IMR-90 (cell line): ENCODE results near the gene PLPP7. TPM values are rescaled to one million over a fixed set of nuclear protein-coding genes. Genes with fewer than 3 reads are reported as not detected.

Experiments used
- ATAC-seq: fragments of 200-7000 bp; cut with Tn5 transposase; 2 replicates; pipeline ENCODE4 v1.9.1; 2020; ENCODE audit warnings: low read depth, mild to moderate bottlenecking, moderate library complexity
- BruUV-seq: library from RNA; stranded (reverse); fragments of 400-500 nt; replicated peaks from 2 replicates; lab custom pipeline; 2021; lab: Mats Ljungman, UMichigan
- CTCF ChIA-PET: fragments of 300-600 bp; formaldehyde crosslinking; extraction: SDS; loops from one replicate; lab custom pipeline; 2021; ENCODE audit warnings: antibody characterized with exemption; lab: Yijun Ruan, JAX
- POLR2A ChIA-PET: fragments of 300-600 bp; sonication (Branson Sonifier 250); formaldehyde crosslinking; loops from one replicate; lab custom pipeline; 2022; ENCODE audit warnings: antibody characterized with exemption; ENCODE audit not compliant: unreplicated experiment; lab: Charles Lee
- DNase-seq: peaks from one replicate; pipeline ENCODE4 v3.0.0; 2013
- H2AFZ ChIP-seq: replicated peaks from 2 replicates; pipeline ENCODE3; 2013; ENCODE audit warnings: low read length, mild to moderate bottlenecking; ENCODE audit not compliant: poor library complexity
- H2AK5ac ChIP-seq: 2 replicates; pipeline ENCODE4 v1.6.1; 2013; ENCODE audit warnings: low read depth, low read length, inconsistent platforms
- H2AK9ac ChIP-seq: replicated peaks from 2 replicates; pipeline ENCODE3; 2013; ENCODE audit warnings: mild to moderate bottlenecking, low read depth, low read length, moderate library complexity; ENCODE audit not compliant: poor library complexity
- H2BK120ac ChIP-seq: 2 replicates; pipeline ENCODE4 v1.6.1; 2013; ENCODE audit warnings: low read depth, low read length, inconsistent platforms
- H2BK15ac ChIP-seq: 3 replicates; pipeline ENCODE4 v1.6.1; 2013; ENCODE audit warnings: low read depth, low read length, inconsistent platforms
- H2BK20ac ChIP-seq: 2 replicates; pipeline ENCODE4 v1.6.1; 2013; ENCODE audit warnings: low read depth, mild to moderate bottlenecking, inconsistent platforms, low read length, moderate library complexity
- H2BK5ac ChIP-seq: 2 replicates; pipeline ENCODE4 v1.6.1; 2013; ENCODE audit warnings: mild to moderate bottlenecking, low read depth, low read length, inconsistent platforms; ENCODE audit not compliant: poor library complexity, severe bottlenecking
- H3K14ac ChIP-seq: replicated peaks from 2 replicates; pipeline ENCODE4 v1.6.1; 2013; ENCODE audit warnings: low read depth, low read length, inconsistent platforms
- H3K18ac ChIP-seq: 2 replicates; pipeline ENCODE4 v1.6.1; 2013; ENCODE audit warnings: low read depth, low read length, control low read depth
- H3K23ac ChIP-seq: 2 replicates; pipeline ENCODE4 v1.6.1; 2013; ENCODE audit warnings: low read depth, low read length, inconsistent platforms
- H3K27ac ChIP-seq: 2 replicates; pipeline ENCODE4 v1.5.1; 2013; ENCODE audit warnings: mild to moderate bottlenecking, control low read depth, low read length; ENCODE audit not compliant: insufficient read depth
- H3K27me3 ChIP-seq: 2 replicates; pipeline ENCODE4 v1.6.1; 2013; ENCODE audit warnings: low read length; ENCODE audit not compliant: control insufficient read depth, insufficient read depth
- H3K36me3 ChIP-seq: 2 replicates; pipeline ENCODE4 v1.6.1; 2013; ENCODE audit warnings: low read length, mixed read lengths; ENCODE audit not compliant: control insufficient read depth, insufficient read depth
- H3K4ac ChIP-seq: 2 replicates; pipeline ENCODE4 v1.6.1; 2013; ENCODE audit warnings: low read depth, low read length, inconsistent platforms
- H3K4me1 ChIP-seq: 2 replicates; pipeline ENCODE4 v1.6.1; 2013; ENCODE audit warnings: low read length, mixed read lengths; ENCODE audit not compliant: control insufficient read depth, insufficient read depth
- H3K4me2 ChIP-seq: 2 replicates; pipeline ENCODE4 v1.6.1; 2013; ENCODE audit warnings: low read depth, mild to moderate bottlenecking, control low read depth, low read length, moderate library complexity
- H3K4me3 ChIP-seq: 2 replicates; pipeline ENCODE4 v1.5.1; 2013; ENCODE audit warnings: low read depth, mild to moderate bottlenecking, control low read depth, low read length, moderate library complexity; ENCODE audit not compliant: insufficient read depth
- H3K56ac ChIP-seq: 2 replicates; pipeline ENCODE4 v1.6.1; 2013; ENCODE audit warnings: low read length, inconsistent platforms; ENCODE audit not compliant: insufficient read depth; ENCODE audit errors: extremely low read depth
- H3K79me1 ChIP-seq, 2 experiments: 2 replicates each; pipeline ENCODE4 v1.6.1; 2013; ENCODE audit warnings: low read length in 2 of 2, inconsistent platforms in 1 of 2, low read depth in 1 of 2
- H3K9ac ChIP-seq: 2 replicates; pipeline ENCODE4 v1.6.1; 2013; ENCODE audit warnings: low read depth, low read length, control low read depth
- H3K9me1 ChIP-seq: 2 replicates; pipeline ENCODE4 v1.6.1; 2013; ENCODE audit warnings: low read length, inconsistent platforms; ENCODE audit not compliant: insufficient read depth
- H3K9me3 ChIP-seq: 2 replicates; pipeline ENCODE4 v1.6.1; 2013; ENCODE audit warnings: low read length; ENCODE audit not compliant: control insufficient read depth, insufficient read depth
- H4K20me1 ChIP-seq: 2 replicates; pipeline ENCODE4 v1.6.1; 2013; ENCODE audit warnings: low read length, inconsistent platforms; ENCODE audit not compliant: insufficient read depth
- H4K5ac ChIP-seq: 2 replicates; pipeline ENCODE4 v1.6.1; 2013; ENCODE audit warnings: mild to moderate bottlenecking, low read depth, low read length, control low read depth
- H4K8ac ChIP-seq, 2 experiments: 2 replicates each; pipeline ENCODE4 v1.6.1; 2013; ENCODE audit warnings: low read depth in 2 of 2, low read length in 2 of 2, control low read depth in 1 of 2, inconsistent platforms in 1 of 2
- H4K91ac ChIP-seq: 2 replicates; pipeline ENCODE4 v1.6.1; 2013; ENCODE audit warnings: low read depth, low read length, inconsistent platforms; ENCODE audit not compliant: insufficient read depth
- BHLHE40 ChIP-seq: fragments of 150-350 bp; IDR thresholded peaks from 2 replicates; pipeline ENCODE4 v1.6.1; 2016; ENCODE audit warnings: mild to moderate bottlenecking, low read depth, low read length
- CEBPB ChIP-seq: IDR thresholded peaks from 2 replicates; pipeline ENCODE4 v1.6.1; 2012; ENCODE audit warnings: low read depth, low read length, improper control_type of control experiment
- CHD1 ChIP-seq: IDR thresholded peaks from 2 replicates; pipeline ENCODE4 v1.6.1; 2012; ENCODE audit warnings: low read depth, low read length, improper control_type of control experiment
- FOS ChIP-seq: fragments of 150-350 bp; IDR thresholded peaks from 2 replicates; pipeline ENCODE4 v1.6.1; 2016; ENCODE audit warnings: low read depth, low read length
- MAFK ChIP-seq: IDR thresholded peaks from 2 replicates; pipeline ENCODE4 v1.6.1; 2012; ENCODE audit warnings: low read depth, low read length, improper control_type of control experiment
- MAZ ChIP-seq: IDR thresholded peaks from 2 replicates; pipeline ENCODE4 v1.6.1; 2012; ENCODE audit warnings: low read depth, mild to moderate bottlenecking, low read length, improper control_type of control experiment, moderate library complexity, borderline replicate concordance
- MXI1 ChIP-seq: IDR thresholded peaks from 2 replicates; pipeline ENCODE4 v1.6.1; 2012; ENCODE audit warnings: low read depth, mild to moderate bottlenecking, low read length, moderate library complexity, borderline replicate concordance
- NFE2L2 ChIP-seq: fragments of 150-350 bp; IDR thresholded peaks from 2 replicates; pipeline ENCODE4 v1.6.1; 2016; ENCODE audit warnings: low read depth, mild to moderate bottlenecking, low read length
- POLR2A ChIP-seq: IDR thresholded peaks from 2 replicates; pipeline ENCODE4 v1.6.1; 2012; ENCODE audit warnings: mild to moderate bottlenecking, low read depth, low read length
- RAD21 ChIP-seq: IDR thresholded peaks from 2 replicates; pipeline ENCODE4 v1.6.1; 2012; ENCODE audit warnings: low read length, improper control_type of control experiment
- RFX5 ChIP-seq: IDR thresholded peaks from 2 replicates; pipeline ENCODE4 v1.8.0; 2012; ENCODE audit warnings: low read depth, mild to moderate bottlenecking, low read length, moderate library complexity
- USF2 ChIP-seq: fragments of 150-350 bp; IDR thresholded peaks from 2 replicates; pipeline ENCODE4 v1.6.1; 2017; ENCODE audit warnings: mild to moderate bottlenecking, antibody characterized with exemption, low read length, low read depth
- WGBS, 2 experiments: methylation state at CpG; one replicate each; pipeline versions ENCODE4 v1.1.5 to v1.1.7; 2013; ENCODE audit warnings: missing lambda C conversion rate in 2 of 2; ENCODE audit not compliant: insufficient read length in 1 of 2; ENCODE audit errors: extremely low coverage in 2 of 2; 5-methylcytosine and 5-hydroxymethylcytosine counted together
- dilution Hi-C: fragments of 300-500 bp; cut with HindIII; formaldehyde crosslinking; loops from one replicate; pipeline ENCODE4 v1.14.3; 2018; ENCODE audit warnings: low sequenced_read_pairs; ENCODE audit not compliant: unreplicated experiment
- in situ Hi-C: fragments of 300-500 bp; cut with MboI; formaldehyde crosslinking; loops from 3 replicates; pipeline ENCODE4 v1.14.3; 2019; ENCODE audit warnings: low sequenced_read_pairs, inconsistent platforms, mixed read lengths
- intact Hi-C: fragments of 100-400 bp; cut with micrococcal nuclease; formaldehyde crosslinking; loops from 2 replicates; pipeline ENCODE4 v1.10.0; 2022
- polyA plus RNA-seq, 3 experiments: library from polyadenylated mRNA; depleted of rRNA; stranded (reverse); fragments of >200 nt; gene quantifications; 2 replicates each; pipeline ENCODE4 v1.2.3, GENCODE V29; 2012; ENCODE audit warnings: low replicate concordance in 1 of 3
- total RNA-seq: library from RNA; depleted of rRNA; stranded (reverse); fragments of >200 nt; gene quantifications from 2 replicates; pipeline ENCODE4 v1.2.3, GENCODE V29; 2012

Gene PLPP7
- total and polyA plus RNA-seq, 2 of the 4 experiments (the other 2 are of a cell fraction): 0.54 to 1.2 TPM

GRCh38 chr9:131318231-131319085 is 28.9 kb downstream of the PLPP7 start:
- Histone ChIP-seq H4K8ac (no peak overlapping the region), H3K79me1 (no peaks in the 10 kb centered on the region), H3K56ac (no peak overlapping the region), H3K36me3 (no peaks in the 10 kb centered on the region), H4K5ac (no peak overlapping the region), H3K27me3 (peaks cover 8% of the 10 kb centered on the region; the same call in 1 of the 2 replicates), H2AK9ac (peak overlapping the region; percentile 50), H2AK5ac (no peak overlapping the region), H3K9ac (no peak overlapping the region), H3K9me3 (no peaks in the 10 kb centered on the region; the same call in 1 of the 2 replicates), H3K23ac (no peak overlapping the region), H3K27ac (no peak overlapping the region), H3K4ac (no peak overlapping the region), H2BK15ac (no peak overlapping the region), H2BK120ac (no peak overlapping the region), H3K4me1 (no peaks in the 10 kb centered on the region; the same call in 1 of the 2 replicates), H3K18ac (no peak overlapping the region), H2AFZ (peak overlapping the region; percentile 33), H3K9me1 (no peaks in the 10 kb centered on the region; the same call in 1 of the 2 replicates), H4K91ac (no peak overlapping the region), H3K4me3 (no peak overlapping the region), H3K14ac (no peak overlapping the region), H4K20me1 (no peaks in the 10 kb centered on the region), H3K4me2 (no peak overlapping the region), H2BK5ac (no peak overlapping the region), H2BK20ac (no peak overlapping the region)
- DNase-seq (no peak), ATAC-seq (no peak)
- intact Hi-C loops (no loop called here), in situ Hi-C loops (no loop called here), dilution Hi-C loops (no loop called here)
- no TSS peak for BruUV-seq
- ChIA-PET POLR2A (no interaction called here), CTCF (interaction anchor here (0.6 kb wide), 2 partner anchors 11 to 12 kb away, joined by 3 to 7 read pairs; no protein-coding TSS in a partner anchor)
- TF ChIP-seq CHD1 (no peak), RFX5 (no peak), CEBPB (no peak), FOS (no peak), USF2 (no peak), POLR2A (no peak), MXI1 (no peak), MAZ (no peak), NFE2L2 (no peak), RAD21 (no peak), BHLHE40 (no peak), MAFK (no peak)
- WGBS, 2 experiments: 68% methylated on average over 15 of the region's 23 CpGs; no CpG with 5 or more reads in 1 of the 2 experiments
